NCI-H2196 (cell line): ENCODE data around the gene PCNX1.
A peak's percentile ranks its signal among the peaks of the same experiment; 100 is the strongest.

Experiments used
- DNase-seq: peaks from one replicate; lab custom pipeline; 2025; ENCODE audit not compliant: unreplicated experiment; lab: John Stamatoyannopoulos, UW

The PCNX1 gene

GRCh38 chr14:70955543-70956480 lies 48.6 kb downstream of the PCNX1 start:
- peak; percentile 4 for DNase-seq

DNA sequence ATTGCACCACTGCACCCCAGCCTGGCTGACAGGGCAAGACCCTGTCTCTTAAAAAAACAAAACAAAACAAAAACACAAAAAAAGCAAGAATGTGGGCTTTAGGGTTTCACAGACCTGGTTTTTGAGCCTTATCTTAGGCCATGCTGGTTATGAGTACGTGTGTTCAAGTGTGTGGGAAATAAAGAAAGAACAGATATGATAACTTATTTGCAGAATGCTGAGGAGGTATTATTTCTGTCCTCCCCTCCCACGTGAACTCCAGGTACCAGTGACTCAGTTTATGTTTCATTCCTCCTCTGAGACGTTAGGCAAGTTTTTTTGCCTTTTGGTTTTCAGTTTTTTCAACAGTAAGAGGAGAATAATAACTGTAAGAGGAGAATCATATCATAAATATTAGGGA lies 49.3 kb downstream of the PCNX1 start:
- no peak for DNase-seq

GRCh38 chr14:70957710-70958109 lies 50.5 kb downstream of the PCNX1 start:
- DNase-seq = no peak

- no peak for DNase-seq
Measured at GRCh38 chr14:70962935-70963334, 55.7 kb downstream of the PCNX1 start.

GRCh38 chr14:70964492-70964891 lies 57.2 kb downstream of the PCNX1 start:
- no peak for DNase-seq

- no peak for DNase-seq
Measured at GRCh38 chr14:70971560-70971959, 64.3 kb downstream of the PCNX1 start.

DNA sequence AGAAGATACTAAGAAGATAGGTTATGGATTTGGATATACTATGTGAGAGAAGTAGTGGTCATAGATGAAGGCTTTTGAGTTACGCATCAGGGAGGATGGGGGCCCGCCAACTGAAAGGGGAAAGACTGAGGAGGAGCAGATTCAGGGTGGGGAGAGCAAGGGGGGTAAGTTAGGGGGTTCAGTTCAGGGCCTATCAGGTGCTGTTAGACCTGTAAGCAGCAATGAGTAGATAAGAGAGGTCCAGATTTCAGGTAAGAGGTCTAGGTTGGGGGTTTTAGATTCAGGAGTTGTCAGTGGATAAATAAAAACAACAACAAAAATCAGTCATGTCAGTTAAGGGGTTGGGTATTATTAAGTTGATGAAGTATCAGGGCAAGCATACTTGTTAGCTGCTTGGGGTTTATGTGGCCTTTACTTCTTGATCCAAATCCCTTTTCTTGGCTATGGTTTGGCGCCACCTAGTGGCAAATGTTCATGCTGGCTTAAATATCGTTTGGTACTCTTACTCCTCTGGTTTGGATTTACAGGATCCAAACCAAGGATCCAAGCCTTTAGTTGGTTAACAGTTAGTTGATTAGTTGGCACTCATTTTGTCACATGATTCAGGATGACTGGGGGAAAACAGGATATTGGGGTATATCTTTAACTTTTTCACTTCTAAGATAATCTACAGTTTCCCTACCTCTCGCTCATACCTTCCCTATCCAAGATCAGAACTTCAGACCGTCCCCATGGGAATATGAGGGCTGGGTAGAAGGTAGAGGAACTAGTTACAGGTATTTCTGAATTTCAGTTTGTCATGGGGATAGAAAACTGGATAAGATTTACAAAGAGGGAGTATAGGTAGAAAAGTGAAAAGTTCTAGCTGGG lies 65.1 kb downstream of the PCNX1 start:
- peak; percentile 84 for DNase-seq

DNA sequence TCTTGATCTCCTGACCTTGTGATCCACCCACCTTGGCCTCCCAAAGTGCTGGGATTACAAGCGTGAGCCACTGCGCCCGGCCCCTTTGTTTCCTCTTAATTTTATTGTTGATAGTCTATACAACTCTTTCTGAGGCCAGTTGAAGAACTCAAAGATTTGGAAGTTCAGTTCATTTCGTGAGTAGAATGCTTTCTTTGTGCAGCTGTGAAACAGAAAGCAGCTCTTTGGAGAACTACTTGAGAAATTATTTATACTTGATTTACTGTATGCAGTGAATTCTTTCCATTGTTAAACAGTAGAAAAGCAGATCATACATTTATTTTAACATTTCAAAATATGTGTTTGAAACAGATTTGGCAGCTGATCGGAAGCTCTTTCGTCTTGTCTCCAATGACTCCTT lies 69.3 kb downstream of the PCNX1 start:
- no peak for DNase-seq

- DNase-seq = no peak
Measured at GRCh38 chr14:70981000-70981952, 74.0 kb downstream of the PCNX1 start.

DNA sequence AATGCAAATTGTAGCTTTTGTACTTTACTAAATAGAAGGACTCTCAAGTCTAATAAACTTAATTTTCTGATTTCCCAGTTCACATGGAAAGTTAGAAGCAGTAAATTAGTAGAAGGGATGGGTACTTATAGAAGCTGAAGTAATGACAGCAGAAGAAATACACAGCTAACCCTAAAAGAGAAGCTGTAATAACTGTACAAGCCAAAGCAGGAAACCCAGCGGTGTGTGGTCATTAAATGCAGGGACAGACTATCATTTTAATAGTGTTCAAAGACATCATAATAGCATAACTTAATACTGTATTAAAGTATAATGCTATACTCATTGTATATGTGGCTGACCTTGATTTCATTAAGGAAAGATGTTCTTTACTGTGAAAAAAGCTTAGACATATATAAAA lies 74.9 kb downstream of the PCNX1 start:
- DNase-seq = no peak

DNA sequence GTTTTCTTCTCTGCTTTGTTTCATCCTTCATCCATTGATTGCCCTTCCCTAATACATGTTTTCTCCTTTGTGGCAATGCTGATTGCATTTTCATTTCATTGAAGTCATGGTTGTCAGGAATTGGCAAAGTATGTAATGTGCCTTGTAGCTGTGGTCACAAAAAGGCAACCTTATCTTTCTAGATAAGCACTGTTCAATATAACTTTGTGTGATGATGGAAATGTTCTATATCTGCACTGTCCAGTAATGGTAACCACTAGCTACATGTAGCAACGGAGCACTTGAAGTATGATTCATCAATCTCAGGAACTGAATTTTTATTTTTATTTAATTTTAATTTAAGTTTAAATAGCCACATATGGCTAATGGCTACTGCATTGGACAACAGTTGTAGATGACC lies 79.8 kb downstream of the PCNX1 start:
- no peak for DNase-seq

- no peak for DNase-seq
Measured at GRCh38 chr14:70988452-70988851, 81.2 kb downstream of the PCNX1 start.

- DNase-seq = no peak
Measured at GRCh38 chr14:70993931-70994330, 86.7 kb downstream of the PCNX1 start.

- no peak for DNase-seq
Measured at GRCh38 chr14:70995211-70995610, 88.0 kb downstream of the PCNX1 start.

DNA sequence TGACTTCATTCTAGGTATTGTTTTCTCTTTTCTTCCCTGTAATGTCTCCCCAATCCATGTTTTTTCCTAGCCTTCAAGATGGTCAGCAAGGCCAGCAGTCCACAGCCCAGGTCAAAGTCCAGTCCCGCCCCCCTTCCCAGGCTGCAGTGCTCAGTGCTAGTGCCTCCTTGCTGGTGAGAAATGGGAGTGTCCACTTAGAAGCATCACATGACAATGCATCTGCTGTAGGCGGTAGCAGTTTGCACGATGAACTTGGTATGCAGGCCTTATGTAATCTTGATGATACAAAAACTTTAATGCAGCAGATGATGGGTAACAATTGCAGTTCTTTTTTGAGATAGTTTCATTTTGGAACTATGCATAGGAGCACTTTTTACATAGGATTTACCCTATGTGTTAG lies 88.4 kb downstream of the PCNX1 start:
- DNase-seq = no peak

DNA sequence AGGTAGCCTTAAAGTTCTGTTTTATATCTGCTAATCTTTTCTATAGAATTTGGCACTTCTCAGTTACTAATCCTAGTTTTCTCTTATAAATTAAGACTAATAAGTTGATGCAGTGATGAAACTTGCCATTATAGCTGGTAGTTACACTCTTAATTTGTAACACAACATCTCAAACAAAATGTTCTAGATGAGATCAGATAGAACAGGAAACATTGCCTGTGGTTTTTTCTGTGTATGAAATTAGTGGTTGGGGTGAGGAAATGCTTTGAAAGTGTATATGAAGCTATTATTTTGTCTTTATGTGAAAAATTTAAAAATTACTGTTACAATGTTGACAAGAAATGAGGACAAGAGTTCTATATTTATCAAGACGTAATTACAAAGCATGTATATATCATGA lies 91.9 kb downstream of the PCNX1 start:
- no peak for DNase-seq

- DNase-seq = no peak
Measured at GRCh38 chr14:71000091-71000490, 92.8 kb downstream of the PCNX1 start.

DNA sequence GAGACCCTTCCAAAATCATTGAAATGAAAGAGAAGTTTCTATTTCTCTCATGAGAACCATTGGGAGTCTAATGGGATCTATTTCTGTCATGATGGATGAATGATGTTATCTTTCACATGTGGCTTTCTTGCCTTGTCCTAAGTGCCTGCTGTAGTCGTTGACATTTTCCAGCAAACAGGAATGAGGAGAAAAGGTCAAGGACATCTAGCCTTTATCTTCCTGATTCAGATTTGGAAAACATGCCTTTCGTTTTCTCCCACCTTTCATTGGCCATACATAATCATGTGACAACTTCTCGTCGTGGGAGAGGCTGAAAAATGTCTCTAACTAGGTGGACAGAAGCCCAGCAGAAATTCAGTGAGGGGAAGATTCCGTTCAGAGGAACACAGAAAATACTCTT lies 94.5 kb downstream of the PCNX1 start:
- DNase-seq = no peak

GRCh38 chr14:71003156-71003555 lies 95.9 kb downstream of the PCNX1 start:
- no peak for DNase-seq

GRCh38 chr14:71004481-71004880 lies 97.2 kb downstream of the PCNX1 start:
- DNase-seq = no peak

DNA sequence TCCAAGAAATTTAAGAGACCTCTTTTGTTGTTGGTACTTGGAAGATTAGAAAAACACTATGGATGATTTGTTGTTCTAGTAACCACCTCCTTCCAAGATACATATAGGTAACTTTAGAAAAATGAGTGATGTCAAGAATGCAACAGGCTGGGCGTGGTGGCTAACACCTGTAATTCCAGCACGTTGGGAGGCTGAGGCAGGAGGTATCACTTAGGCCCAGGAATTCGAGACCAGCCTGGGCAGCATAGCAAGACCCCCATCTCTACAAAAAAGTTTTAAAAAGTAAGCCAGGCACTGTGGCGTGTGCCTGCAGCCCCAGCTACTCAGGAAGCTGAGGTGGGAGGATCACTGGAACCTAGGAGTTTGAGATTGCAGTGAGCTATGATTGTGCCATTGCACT lies 97.8 kb downstream of the PCNX1 start:
- DNase-seq = no peak
